Esophagus squamous epithelium (tissue), 4 donors: ENCODE results near the gene NHSL2.

Experiments used
- POLR2A ChIP-seq, 4 donors: fragments of 450-650 bp; IDR thresholded peaks; one replicate each; pipeline ENCODE4 v1.6.1; 2017; ENCODE audit warnings: antibody characterized with exemption in 4 of 4, mild to moderate bottlenecking in 4 of 4, moderate library complexity in 3 of 4
- TF ChIP-seq, protein P1 (sequence below), 6 experiments: fragments of 450-650 bp in 4 of 6; fragments of 200-600 bp in 2 of 6; sonication (generic) in 2 of 6; IDR thresholded peaks; one replicate each; pipeline ENCODE4 v1.5.1; 2016 to 2019; ENCODE audit warnings: antibody characterized with exemption in 6 of 6, mild to moderate bottlenecking in 4 of 6, moderate library complexity in 4 of 6

DNA sequence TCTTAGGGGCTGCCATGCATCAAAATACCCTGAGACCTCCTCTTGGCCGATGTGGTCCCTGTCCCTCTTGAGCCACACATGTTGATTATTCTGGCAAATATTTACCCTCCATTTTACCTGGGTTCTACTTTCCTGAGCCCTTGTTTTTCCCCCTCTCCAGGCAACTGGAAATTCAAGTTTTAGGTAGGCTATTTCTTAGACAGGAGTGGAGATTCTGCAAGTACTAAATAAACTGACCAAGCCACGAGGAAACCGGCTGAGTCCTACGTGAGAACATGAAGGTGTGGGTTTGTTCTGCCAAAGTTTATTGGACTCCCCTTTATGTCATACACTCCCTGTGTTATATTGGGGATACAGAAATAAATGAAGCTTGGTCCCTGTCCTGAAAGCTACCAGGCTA, 133.0 kb downstream of the NHSL2 start:
- TF ChIP-seq, protein P1, sequence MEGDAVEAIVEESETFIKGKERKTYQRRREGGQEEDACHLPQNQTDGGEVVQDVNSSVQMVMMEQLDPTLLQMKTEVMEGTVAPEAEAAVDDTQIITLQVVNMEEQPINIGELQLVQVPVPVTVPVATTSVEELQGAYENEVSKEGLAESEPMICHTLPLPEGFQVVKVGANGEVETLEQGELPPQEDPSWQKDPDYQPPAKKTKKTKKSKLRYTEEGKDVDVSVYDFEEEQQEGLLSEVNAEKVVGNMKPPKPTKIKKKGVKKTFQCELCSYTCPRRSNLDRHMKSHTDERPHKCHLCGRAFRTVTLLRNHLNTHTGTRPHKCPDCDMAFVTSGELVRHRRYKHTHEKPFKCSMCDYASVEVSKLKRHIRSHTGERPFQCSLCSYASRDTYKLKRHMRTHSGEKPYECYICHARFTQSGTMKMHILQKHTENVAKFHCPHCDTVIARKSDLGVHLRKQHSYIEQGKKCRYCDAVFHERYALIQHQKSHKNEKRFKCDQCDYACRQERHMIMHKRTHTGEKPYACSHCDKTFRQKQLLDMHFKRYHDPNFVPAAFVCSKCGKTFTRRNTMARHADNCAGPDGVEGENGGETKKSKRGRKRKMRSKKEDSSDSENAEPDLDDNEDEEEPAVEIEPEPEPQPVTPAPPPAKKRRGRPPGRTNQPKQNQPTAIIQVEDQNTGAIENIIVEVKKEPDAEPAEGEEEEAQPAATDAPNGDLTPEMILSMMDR (IDR thresholded peaks at IDR 0.05), result no peak
- no peak for TF ChIP-seq POLR2A (IDR thresholded peaks at IDR 0.05)
